K562 (cell line): Measurements from ENCODE around the gene OTULIN. TPM values are rescaled to one million over a fixed set of nuclear protein-coding genes. Genes with fewer than 3 reads are reported as not detected.

Experiments used
- BRD4 ChIP-seq: fragments of 200-600 bp; sonication (generic); IDR thresholded peaks from 2 replicates; pipeline ENCODE4 v1.6.1; 2017; ENCODE audit warnings: inconsistent platforms
- CBX8 ChIP-seq: fragments of 200-600 bp; sonication (generic); IDR thresholded peaks from 2 replicates; pipeline ENCODE4 v1.6.1; 2012; ENCODE audit warnings: borderline replicate concordance, mixed run types, low read depth, mild to moderate bottlenecking, moderate library complexity, mixed read lengths, low read length, control low read depth, inconsistent platforms; ENCODE audit not compliant: poor library complexity, severe bottlenecking; ENCODE audit errors: extremely low read depth
- CEBPB ChIP-seq: fragments of 450-650 bp; IDR thresholded peaks from 2 replicates; pipeline ENCODE4 v1.6.1; 2016; ENCODE audit warnings: missing genetic modification characterization, missing compliant biosample characterization
- DIDO1 ChIP-seq: fragments of 450-650 bp; IDR thresholded peaks from 2 replicates; pipeline ENCODE4 v1.6.1; 2016; ENCODE audit warnings: low read depth, missing biosample characterization, missing genetic modification characterization
- DMBX1 ChIP-seq: fragments of 250-450 bp; sonication (Bioruptor Pico); IDR thresholded peaks from 2 replicates; pipeline ENCODE4 v1.8.0; 2022; ENCODE audit warnings: inconsistent platforms, mild to moderate bottlenecking, moderate library complexity, borderline replicate concordance
- EGR1 ChIP-seq: fragments of 450-650 bp; conservative IDR thresholded peaks from 2 replicates; pipeline ENCODE4 v1.6.1; 2017; ENCODE audit warnings: mild to moderate bottlenecking
- ELK1 ChIP-seq: sonication (generic); formaldehyde crosslinking; IDR thresholded peaks from 2 replicates; pipeline ENCODE4 v1.8.1; 2022; ENCODE audit warnings: missing genetic modification reagents
- JUNB ChIP-seq: fragments of 450-650 bp; formaldehyde crosslinking; conservative IDR thresholded peaks from 2 replicates; pipeline ENCODE4 v1.4.0; 2020; ENCODE audit warnings: mild to moderate bottlenecking
- KLF10 ChIP-seq: fragments of 250-450 bp; sonication (Bioruptor Pico); IDR thresholded peaks from 2 replicates; pipeline ENCODE4 v1.6.1; 2021; ENCODE audit warnings: matching md5 sums
- MYC ChIP-seq, 2 experiments: fragments of 250-450 bp in 1 of 2; sonication (Bioruptor Pico) in 1 of 2; IDR thresholded peaks; 2 replicates each; pipeline versions ENCODE4 v1.5.1 to v1.6.1; 2012 to 2021; ENCODE audit warnings: low read depth in 2 of 2, borderline replicate concordance in 1 of 2, improper control_type of control experiment in 1 of 2, low read length in 1 of 2, mild to moderate bottlenecking in 1 of 2, moderate library complexity in 1 of 2
- NFIC ChIP-seq: fragments of 450-650 bp; IDR thresholded peaks from 2 replicates; pipeline ENCODE4 v1.6.1; 2017; ENCODE audit warnings: mild to moderate bottlenecking, inconsistent platforms
- NFIX ChIP-seq: fragments of 250-450 bp; sonication (Bioruptor Pico); IDR thresholded peaks from 2 replicates; pipeline ENCODE4 v1.4.0; 2020; ENCODE audit warnings: low read depth, mild to moderate bottlenecking, moderate library complexity
- NFYB ChIP-seq: IDR thresholded peaks from 2 replicates; pipeline ENCODE4 v1.6.1; 2011; ENCODE audit warnings: mild to moderate bottlenecking, moderate library complexity; ENCODE audit not compliant: insufficient read length; ENCODE audit errors: extremely low read depth
- PTTG1 ChIP-seq: fragments of 450-650 bp; IDR thresholded peaks from 2 replicates; pipeline ENCODE4 v1.6.1; 2016; ENCODE audit warnings: low read depth, mild to moderate bottlenecking, missing genetic modification characterization, missing compliant biosample characterization
- SETDB1 ChIP-seq: IDR thresholded peaks from one replicate; pipeline ENCODE4 v1.6.1; 2012; ENCODE audit warnings: low read length, control low read depth, inconsistent platforms
- SIN3A ChIP-seq, 2 experiments: fragments of 150-350 bp in 1 of 2; IDR thresholded peaks; 2 replicates each; pipeline ENCODE4 v1.6.1; 2011 to 2016; ENCODE audit warnings: borderline replicate concordance in 2 of 2, low read depth in 2 of 2, low read length in 2 of 2, mild to moderate bottlenecking in 2 of 2, moderate library complexity in 2 of 2; ENCODE audit not compliant: control insufficient read depth in 1 of 2
- TCFL5 ChIP-seq: fragments of 250-450 bp; sonication (Bioruptor Pico); conservative IDR thresholded peaks from 2 replicates; pipeline ENCODE4 v1.6.1; 2021; ENCODE audit warnings: mild to moderate bottlenecking, moderate library complexity, matching md5 sums
- VEZF1 ChIP-seq: fragments of 200-800 bp; sonication (Bioruptor generic); IDR thresholded peaks from 2 replicates; pipeline ENCODE4 v1.6.1; 2017; ENCODE audit warnings: missing genetic modification characterization, missing compliant biosample characterization
- XRCC3 ChIP-seq: fragments of 450-650 bp; IDR thresholded peaks from 2 replicates; pipeline ENCODE4 v1.6.1; 2017; ENCODE audit warnings: mild to moderate bottlenecking, moderate library complexity
- ZNF197 ChIP-seq: fragments of 200-800 bp; sonication (Bioruptor generic); IDR thresholded peaks from 2 replicates; pipeline ENCODE4 v1.6.1; 2016; ENCODE audit warnings: low read depth, missing genetic modification characterization, missing compliant biosample characterization
- ZNF239 ChIP-seq: fragments of 250-450 bp; sonication (Bioruptor Pico); IDR thresholded peaks from 2 replicates; pipeline ENCODE4 v1.4.0; 2020; ENCODE audit warnings: mild to moderate bottlenecking
- ZNF398 ChIP-seq: fragments of 250-450 bp; sonication (Bioruptor Pico); IDR thresholded peaks from 2 replicates; pipeline ENCODE4 v1.8.0; 2021; ENCODE audit warnings: moderate library complexity, mild to moderate bottlenecking, inconsistent platforms
- ZNF699 ChIP-seq: fragments of 250-450 bp; sonication (Bioruptor Pico); IDR thresholded peaks from 2 replicates; pipeline ENCODE4 v1.8.0; 2021; ENCODE audit warnings: mild to moderate bottlenecking, moderate library complexity; ENCODE audit not compliant: insufficient replicate concordance
- ZNF830 ChIP-seq: fragments of 250-450 bp; sonication (Bioruptor Pico); IDR thresholded peaks from 2 replicates; pipeline ENCODE4 v1.5.0; 2021; ENCODE audit warnings: mild to moderate bottlenecking
- polyA plus RNA-seq, 8 experiments: library from polyadenylated mRNA; depleted of rRNA in 4 of 8; stranded (reverse) in 5 of 8; unstranded in 3 of 8; fragments of >200 nt; fragmentation: Nextera tagmentation in 2 of 8; fragmentation: Illumina TruSeq in 1 of 8; extraction: Ambion mirVana in 2 of 8; extraction: Trizol in 1 of 8; gene quantifications; 2 replicates each; pipeline versions ENCODE4 v1.2.1 to v1.2.3, GENCODE V29; 2011 to 2014; ENCODE audit warnings: inconsistent platforms in 1 of 8, missing spikeins in 1 of 8
- total RNA-seq, 7 experiments: library from RNA; depleted of rRNA in 6 of 7; stranded (reverse); fragments of >200 nt in 6 of 7; fragmentation: Illumina TruSeq in 2 of 7; extraction: Trizol in 2 of 7; gene quantifications; 2 replicates each; pipeline versions ENCODE4 v1.2.1 to v1.2.3, GENCODE V29; 2011 to 2021; ENCODE audit warnings: low replicate concordance in 1 of 7

The OTULIN gene
- total and polyA plus RNA-seq, 9 of the 15 experiments (the other 6 are each of a cell fraction or from before 2014, with no cell fraction given) = 3.3 to 33.6 (median 20.1) TPM

GRCh38 chr5:14664270-14665100 is at the start of gene OTULIN (continued):
- TF ChIP-seq SIN3A (IDR thresholded peaks at IDR 0.05; ENCODE audit: borderline replicate concordance in 2 of 2, control insufficient read depth in 1 of 2, low read depth in 2 of 2, low read length in 2 of 2) = peak; percentile 54 to 70; a peak in 1 of 4 replicates
- TF ChIP-seq NFYB = no peak
- TF ChIP-seq CBX8 = no peak
- no peak; the same call in 1 of the 2 replicates for TF ChIP-seq DMBX1 (CRISPR knock-in tag)
- no peak for TF ChIP-seq TCFL5 (CRISPR knock-in tag)
- no peak for TF ChIP-seq ZNF398 (CRISPR knock-in tag)
- peak; percentile 82 for TF ChIP-seq MYC (IDR thresholded peaks at IDR 0.05; ENCODE audit: low read depth, low read length)
- no peak for TF ChIP-seq MYC (CRISPR knock-in tag; IDR thresholded peaks at IDR 0.05; ENCODE audit: borderline replicate concordance, low read depth)
- no peak for TF ChIP-seq ZNF699 (CRISPR knock-in tag)
- TF ChIP-seq ZNF197 (CRISPR knock-in tag) = no peak; the same call in 1 of the 2 replicates
- TF ChIP-seq NFIC = peak; percentile 75
- no peak for TF ChIP-seq BRD4
- TF ChIP-seq XRCC3 = no peak
- no peak for TF ChIP-seq PTTG1 (tag)
- peak; percentile 35; the same call in 1 of the 2 replicates for TF ChIP-seq EGR1
- TF ChIP-seq ZNF239 (CRISPR knock-in tag) = no peak
- no peak for TF ChIP-seq NFIX
- peak; percentile 37 for TF ChIP-seq VEZF1
- no peak for TF ChIP-seq KLF10 (CRISPR knock-in tag)
- no peak; the same call in 1 of the 2 replicates for TF ChIP-seq ZNF830 (CRISPR knock-in tag)
- TF ChIP-seq CEBPB = no peak
- TF ChIP-seq SETDB1 = no peak
- TF ChIP-seq DIDO1 (tag) = no peak
- no peak for TF ChIP-seq ELK1 (CRISPR knock-in tag)
- no peak for TF ChIP-seq JUNB (CRISPR knock-in tag)
